KOPT-K1 (cell line): ENCODE measurements around the gene STK38L.

Source experiments
- H3K27ac ChIP-seq: fragments of 200-600 bp; sonication (generic); 2 replicates; pipeline ENCODE4 v1.5.1; 2016; ENCODE audit warnings: antibody characterized with exemption, mild to moderate bottlenecking, low read depth, low read length; ENCODE audit not compliant: poor library complexity, severe bottlenecking
- H3K36me3 ChIP-seq: fragments of 200-600 bp; sonication (generic); 2 replicates; pipeline ENCODE4 v1.5.1; 2017; ENCODE audit warnings: antibody characterized with exemption, mild to moderate bottlenecking, low read length, moderate library complexity; ENCODE audit not compliant: insufficient read depth
- H3K9me3 ChIP-seq: fragments of 200-600 bp; sonication (generic); 2 replicates; pipeline ENCODE4 v1.5.1; 2017; ENCODE audit warnings: antibody characterized with exemption, low read length, mild to moderate bottlenecking; ENCODE audit not compliant: insufficient read depth, poor library complexity, severe bottlenecking

Gene STK38L

DNA sequence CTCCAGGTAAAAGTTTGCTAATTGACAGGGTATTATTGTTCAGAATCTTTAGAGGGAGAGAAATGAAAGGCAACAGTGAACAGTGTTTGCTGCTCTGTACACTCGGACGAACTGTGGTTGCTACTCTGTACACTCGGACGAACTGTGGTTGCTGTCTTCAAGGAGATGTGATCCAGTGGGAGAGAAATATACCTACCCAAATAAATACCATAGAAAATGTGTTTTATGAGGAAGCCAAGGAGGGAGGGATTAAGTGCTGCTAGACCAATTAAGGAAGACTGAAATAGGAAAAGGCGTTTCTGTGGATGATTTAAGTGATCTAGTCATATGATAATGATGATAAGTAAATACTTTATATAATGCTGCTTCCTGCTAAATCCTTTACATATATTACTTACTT is 2.7 kb downstream of the STK38L start:
- H3K36me3 ChIP-seq, result no peaks in the 10 kb centered on the region
- H3K9me3 ChIP-seq, result no peaks in the 10 kb centered on the region
- no peak overlapping the region for H3K27ac ChIP-seq

DNA sequence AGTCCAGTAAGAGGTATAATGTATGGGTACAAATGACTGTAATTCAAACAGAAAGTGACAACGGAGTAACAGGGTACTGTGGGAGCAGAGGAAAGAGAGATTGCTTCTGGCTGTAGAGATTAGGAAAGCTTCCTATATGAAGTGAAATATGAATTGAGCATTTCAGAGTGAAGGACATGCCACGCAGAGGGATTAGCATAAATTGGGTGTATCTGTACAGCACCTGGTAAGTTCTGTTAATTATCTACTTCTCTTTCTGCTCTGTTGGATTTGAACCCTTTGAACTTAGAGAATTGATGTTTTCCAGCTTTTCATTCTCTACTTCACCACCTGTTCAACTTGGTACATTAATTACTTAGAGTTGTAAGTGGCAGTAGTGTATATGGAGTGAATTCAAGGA is 8.8 kb downstream of the STK38L start:
- Histone ChIP-seq H3K36me3 (no peaks in the 10 kb centered on the region), H3K9me3 (no peaks in the 10 kb centered on the region), H3K27ac (no peak overlapping the region)

DNA sequence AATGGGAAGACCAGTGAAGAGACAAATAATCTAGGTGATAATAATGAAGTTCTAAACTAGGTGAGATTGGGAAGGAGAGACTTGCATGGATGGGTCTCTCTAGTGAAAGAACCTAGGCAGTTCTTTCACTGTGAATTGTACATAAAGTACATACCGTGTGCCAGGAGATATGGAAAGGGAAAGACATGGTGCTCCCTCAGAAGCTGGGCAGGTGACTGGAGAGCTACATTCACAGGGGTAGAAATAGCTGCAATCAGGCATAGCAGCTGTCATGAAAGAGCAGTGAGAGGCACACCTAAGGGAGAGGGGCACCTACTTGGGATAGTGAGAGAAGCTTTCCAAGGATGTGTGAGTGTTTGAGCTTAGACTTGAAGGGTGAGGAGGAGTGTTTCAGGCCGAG is 9.3 kb downstream of the STK38L start:
- Histone ChIP-seq H3K9me3 (no peaks in the 10 kb centered on the region), H3K27ac (peak overlapping the region; percentile 24), H3K36me3 (no peaks in the 10 kb centered on the region)

DNA sequence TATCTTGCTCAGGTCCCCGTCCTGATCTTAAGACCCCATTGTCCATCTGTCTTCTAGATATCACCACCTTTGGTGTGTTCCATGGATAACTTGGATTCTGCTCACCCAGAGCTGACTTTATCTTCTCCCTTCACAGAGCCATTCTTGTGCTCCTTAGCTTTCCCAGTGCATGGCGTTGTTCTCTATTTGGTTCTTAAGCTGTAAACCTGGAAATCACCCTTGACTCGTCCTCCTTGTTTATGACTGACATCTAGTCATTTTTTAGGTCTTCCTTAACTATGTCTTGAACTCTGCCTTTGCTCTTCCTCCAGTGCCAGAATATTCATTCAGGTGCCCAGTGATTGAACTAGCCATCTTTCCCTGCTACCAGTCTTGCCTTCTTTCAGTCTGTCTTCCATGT is 11.7 kb downstream of the STK38L start:
- Histone ChIP-seq H3K27ac (no peak overlapping the region), H3K9me3 (no peaks in the 10 kb centered on the region), H3K36me3 (no peaks in the 10 kb centered on the region)

DNA sequence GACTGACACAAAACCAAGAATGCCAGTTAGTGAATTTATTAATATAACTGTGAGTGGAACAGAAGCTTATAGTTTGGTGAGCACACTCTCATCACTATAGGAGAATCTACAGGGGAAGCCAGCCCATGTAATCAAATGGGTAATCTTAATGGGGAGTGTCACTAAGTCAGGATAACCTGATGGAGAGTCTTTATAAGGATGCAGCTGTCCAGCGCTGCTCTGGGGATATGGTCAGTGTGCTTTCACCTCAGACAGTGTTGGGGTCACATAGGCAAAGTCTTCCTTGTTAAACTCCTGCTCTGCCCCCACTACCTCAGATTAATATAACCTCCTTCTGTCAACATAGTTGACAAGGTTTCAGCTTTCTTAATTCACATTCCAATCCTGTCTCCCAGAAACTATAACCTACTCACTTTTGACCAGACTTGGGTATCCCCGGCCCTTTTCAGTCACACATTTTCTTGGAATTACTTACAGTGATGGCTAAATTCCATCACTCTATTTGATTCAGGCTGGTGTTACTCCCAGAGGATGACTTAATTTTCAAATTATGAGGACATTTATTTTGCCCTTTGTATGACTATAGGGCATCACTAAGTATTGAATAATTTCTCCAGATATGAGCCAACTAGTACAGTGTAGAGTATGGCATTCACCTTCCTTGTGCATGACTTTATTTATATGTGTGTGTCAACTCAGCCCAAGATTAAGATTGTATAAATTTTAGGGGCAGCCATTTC is 13.2 kb downstream of the STK38L start:
- H3K36me3 ChIP-seq, result no peaks in the 10 kb centered on the region
- no peaks in the 10 kb centered on the region for H3K9me3 ChIP-seq
- H3K27ac ChIP-seq, result no peak overlapping the region

DNA sequence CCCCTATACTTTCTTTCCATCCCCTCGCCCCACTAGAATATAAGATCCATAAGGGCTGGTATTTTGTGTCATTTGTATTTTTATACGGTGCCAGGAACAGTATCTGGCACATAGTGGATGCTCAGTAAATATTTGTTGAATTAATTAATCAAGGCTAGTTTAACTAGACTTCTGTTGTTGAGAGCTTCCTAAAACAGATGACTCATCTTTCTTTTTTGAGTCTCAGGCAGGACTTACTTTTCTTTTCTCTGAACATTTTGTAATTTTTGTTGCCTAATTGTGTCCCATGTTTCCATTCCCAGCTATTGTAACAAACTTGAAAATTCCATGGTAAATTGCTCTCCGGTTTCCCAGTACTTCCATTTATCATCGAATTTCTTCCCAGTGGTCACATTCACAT is 16.7 kb downstream of the STK38L start:
- Histone ChIP-seq H3K27ac (no peak overlapping the region), H3K9me3 (no peaks in the 10 kb centered on the region), H3K36me3 (no peaks in the 10 kb centered on the region)

DNA sequence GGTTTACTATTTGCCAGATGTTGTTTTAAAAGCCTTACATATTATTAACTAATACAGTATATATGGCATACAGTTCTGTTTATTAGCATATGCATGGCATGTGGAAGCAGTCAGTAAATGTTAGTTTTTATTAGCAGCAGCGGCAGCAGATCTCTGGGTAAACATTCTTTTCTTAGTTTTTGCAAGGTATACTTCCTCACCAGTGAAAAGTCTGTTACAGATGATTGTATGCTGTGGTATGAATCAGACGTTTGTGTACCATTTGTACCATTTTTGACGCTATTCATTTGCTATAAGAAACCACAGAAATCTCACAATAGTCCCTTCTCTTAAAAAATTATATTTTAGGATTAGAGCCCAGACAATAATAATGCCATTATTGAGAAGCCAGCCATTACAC is 17.8 kb downstream of the STK38L start:
- no peaks in the 10 kb centered on the region for H3K36me3 ChIP-seq
- no peak overlapping the region for H3K27ac ChIP-seq
- no peaks in the 10 kb centered on the region for H3K9me3 ChIP-seq

DNA sequence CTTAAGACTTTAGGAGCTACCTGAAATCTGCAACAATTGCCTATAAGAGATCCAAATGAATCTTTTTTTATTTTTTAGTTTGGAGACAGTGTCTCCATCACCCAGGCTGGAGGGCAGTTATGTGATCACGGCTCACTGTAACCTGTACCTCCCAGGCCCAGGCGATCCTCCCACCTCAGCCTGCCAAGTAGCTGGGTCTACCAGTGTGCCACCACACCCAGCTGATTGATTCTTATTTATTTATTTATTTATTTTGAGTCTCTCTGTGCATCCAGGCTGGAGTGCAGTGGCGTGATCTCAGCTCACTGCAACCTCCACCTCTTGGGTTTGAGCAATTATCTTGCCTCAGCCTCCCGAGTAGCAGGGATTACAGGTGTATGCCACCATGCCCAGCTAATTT is 26.1 kb downstream of the STK38L start:
- no peak overlapping the region for H3K27ac ChIP-seq
- H3K36me3 ChIP-seq, result no peaks in the 10 kb centered on the region; the same call in 1 of the 2 replicates

DNA sequence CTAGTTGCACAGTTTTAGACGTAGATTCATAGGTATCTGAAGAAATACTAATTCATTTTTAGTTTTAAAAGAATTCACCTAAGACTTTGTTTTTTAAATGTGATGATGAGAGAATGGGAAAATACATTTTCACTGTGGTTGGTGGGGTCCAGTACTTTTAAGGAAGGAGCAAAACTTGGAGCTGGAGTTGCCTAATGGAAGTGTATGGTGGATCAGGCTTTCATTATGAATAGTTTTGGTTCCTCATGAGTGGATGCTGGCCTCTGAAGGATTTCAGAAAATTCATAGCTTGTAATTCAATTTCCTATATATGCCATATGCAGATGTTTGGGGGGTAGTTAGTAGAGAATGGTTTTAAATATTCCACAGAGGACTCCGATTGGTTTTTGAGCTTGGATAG is 27.1 kb downstream of the STK38L start:
- no peak overlapping the region for H3K27ac ChIP-seq
- H3K9me3 ChIP-seq, result peaks cover 7% of the 10 kb centered on the region
- no peaks in the 10 kb centered on the region; the same call in 1 of the 2 replicates for H3K36me3 ChIP-seq

More for the DNA sequence above, 26.1 kb downstream of the STK38L start:
- peaks cover 7% of the 10 kb centered on the region for H3K9me3 ChIP-seq

DNA sequence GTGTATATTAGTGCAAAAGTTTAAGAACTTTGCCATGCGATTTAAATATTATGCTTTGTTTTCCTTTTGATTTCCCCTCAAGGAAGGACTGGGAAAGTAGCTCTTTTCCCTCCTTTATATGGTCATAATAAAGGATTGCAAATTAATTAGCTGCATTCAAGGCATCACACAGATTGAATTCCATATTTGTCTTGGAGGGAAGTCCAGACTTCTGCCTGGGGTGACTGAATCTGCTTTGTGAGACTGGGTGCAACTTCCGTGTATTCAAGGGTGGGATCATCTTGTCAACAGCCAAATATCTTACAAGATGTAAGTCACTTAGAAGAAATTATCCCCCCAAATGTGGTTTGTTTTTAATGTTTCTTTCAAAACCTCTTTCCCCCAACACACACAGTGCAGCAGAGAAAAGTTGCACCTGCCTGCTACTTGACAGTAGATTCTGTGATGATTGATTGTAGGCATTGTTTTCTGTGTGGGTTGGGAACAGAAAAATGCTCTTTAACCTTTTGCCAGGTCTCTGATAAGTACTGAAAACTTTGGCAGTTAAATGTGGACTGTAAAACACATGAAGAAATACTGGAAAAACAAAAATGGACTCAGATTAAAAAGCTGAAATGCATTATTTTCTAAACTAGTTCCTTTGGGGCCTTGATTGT is 28.4 kb downstream of the STK38L start:
- Histone ChIP-seq H3K9me3 (peaks cover 3% of the 10 kb centered on the region), H3K27ac (peak overlapping the region; percentile 56), H3K36me3 (no peaks in the 10 kb centered on the region)

DNA sequence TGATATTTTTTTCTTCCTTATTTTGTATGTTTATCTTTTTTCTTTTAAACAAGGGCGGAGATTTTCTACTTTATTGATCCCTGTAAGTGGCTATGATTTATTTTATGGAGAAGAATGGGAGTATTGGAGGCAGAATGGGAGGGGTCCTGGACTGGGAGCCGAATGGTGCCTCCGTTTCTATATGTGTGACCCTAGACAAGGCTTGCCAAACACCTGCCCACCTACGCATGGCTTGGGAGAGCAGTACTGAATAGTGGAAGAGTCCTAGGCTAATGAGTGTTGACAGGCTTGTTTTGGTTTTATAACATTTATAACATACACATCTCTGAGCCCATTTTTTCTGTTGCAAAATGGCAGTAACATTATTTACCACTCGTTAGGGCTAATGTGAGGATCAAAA is 29.0 kb downstream of the STK38L start:
- Histone ChIP-seq H3K27ac (peak overlapping the region; percentile 56), H3K9me3 (no peaks in the 10 kb centered on the region), H3K36me3 (no peaks in the 10 kb centered on the region)

DNA sequence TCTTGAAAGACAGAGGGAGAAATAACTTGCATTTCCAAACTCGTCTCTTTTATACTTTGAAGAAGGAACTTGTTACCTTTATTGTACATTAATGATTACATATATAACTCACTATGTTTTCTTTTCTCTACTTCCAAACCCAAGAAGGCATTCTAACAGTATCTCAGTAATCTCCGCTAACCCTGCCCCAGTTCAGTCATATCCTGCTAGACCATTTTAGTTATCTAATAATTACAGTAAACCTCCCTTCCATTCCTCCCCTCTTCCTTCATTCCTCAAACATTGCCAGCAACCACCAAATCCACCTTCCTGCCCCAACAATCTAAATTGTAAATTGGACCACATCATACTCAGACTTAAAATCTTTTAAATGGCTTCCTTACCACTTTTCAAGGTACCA is 30.6 kb downstream of the STK38L start:
- H3K9me3 ChIP-seq, result no peaks in the 10 kb centered on the region

DNA sequence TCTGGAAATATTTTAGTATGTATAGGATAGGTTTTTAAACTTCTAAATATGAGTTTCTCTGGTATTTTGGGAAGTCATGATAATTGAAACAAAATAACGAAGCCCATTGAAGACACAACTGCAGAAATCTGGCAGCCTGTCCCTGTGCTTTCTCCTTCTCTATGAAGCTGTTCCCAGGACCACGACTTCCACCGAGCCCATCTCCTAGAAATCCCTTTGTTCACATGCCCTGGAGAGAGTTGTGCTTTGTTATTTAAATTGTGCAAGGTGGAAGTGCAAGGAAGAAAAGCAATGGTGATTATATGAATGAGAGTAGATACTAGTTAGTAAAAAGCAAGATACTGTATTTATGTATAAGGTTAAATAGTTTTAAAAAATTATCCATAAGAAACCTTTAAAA is 32.2 kb downstream of the STK38L start:
- H3K27ac ChIP-seq, result no peak overlapping the region
- no peaks in the 10 kb centered on the region for H3K9me3 ChIP-seq
- no peaks in the 10 kb centered on the region for H3K36me3 ChIP-seq

More for the DNA sequence above, 30.6 kb downstream of the STK38L start:
- Histone ChIP-seq H3K36me3 (no peaks in the 10 kb centered on the region), H3K27ac (no peak overlapping the region)

DNA sequence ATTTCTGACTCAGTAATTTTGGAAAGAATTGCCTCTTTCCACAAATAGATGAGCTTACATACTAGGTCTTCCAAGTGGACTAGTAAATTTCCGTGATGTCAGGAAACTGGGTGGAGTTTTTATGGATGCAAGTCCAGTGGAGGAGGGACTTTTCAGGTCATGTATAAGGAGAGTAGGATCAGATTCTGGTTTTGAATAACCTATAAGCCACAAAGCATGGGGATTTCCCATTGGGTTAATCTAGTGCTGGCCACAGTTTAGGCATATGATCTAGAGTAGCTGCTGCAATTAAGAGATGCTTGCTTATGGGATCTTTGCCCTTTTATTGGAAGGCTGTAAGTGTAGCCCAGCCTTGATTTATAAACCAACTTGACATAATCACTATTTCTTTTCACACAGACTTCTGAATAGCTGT is 33.8 kb downstream of the STK38L start:
- H3K27ac ChIP-seq, result no peak overlapping the region
- no peaks in the 10 kb centered on the region for H3K9me3 ChIP-seq
- no peaks in the 10 kb centered on the region for H3K36me3 ChIP-seq

DNA sequence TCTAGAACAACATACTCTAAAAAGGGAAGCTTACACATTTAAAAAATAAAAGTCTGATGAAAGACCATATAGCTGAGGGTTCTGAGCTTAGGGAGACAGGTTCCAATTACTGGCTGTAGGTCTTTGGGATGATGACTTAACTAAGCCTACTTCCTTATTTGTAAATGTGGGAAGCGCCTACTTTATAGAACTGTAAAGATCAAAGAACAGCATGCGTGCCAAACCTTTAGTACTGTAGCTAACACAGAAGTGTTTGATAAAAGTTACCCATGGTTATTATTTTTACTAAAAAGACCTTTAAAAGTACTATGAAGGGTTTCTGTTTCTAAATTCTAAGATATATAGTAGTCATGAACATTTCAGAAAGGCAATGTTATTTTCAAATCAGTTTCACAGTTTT is 35.7 kb downstream of the STK38L start:
- Histone ChIP-seq H3K36me3 (no peaks in the 10 kb centered on the region), H3K9me3 (no peaks in the 10 kb centered on the region), H3K27ac (no peak overlapping the region)

DNA sequence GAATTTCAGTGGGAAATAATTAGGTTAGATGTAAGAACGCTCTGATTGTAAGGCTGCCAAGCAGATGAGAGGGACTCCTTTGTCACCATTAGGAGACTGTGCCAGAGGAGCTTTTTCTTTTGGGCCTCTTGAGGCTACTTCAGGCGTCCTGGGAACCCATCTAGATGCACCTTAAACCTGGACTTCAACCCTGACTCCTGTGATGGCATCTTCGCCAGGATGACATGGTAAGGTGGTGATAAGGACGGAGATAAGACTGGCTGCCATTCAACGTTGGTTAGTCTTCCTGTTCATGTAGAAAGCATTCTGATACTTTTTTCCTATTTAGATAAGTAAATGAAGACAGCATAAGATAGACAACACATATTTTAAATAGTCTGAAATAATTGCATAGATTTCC is 36.3 kb downstream of the STK38L start:
- H3K36me3 ChIP-seq, result no peaks in the 10 kb centered on the region
- no peak overlapping the region for H3K27ac ChIP-seq
- no peaks in the 10 kb centered on the region for H3K9me3 ChIP-seq
